ENCODE data around the gene DPEP2.
"Not testable (repeated sequence)": the region's sequence is repeated elsewhere in the genome, so short reads cannot be mapped to it uniquely, and the experiment has no call there.

Gene DPEP2

DNA sequence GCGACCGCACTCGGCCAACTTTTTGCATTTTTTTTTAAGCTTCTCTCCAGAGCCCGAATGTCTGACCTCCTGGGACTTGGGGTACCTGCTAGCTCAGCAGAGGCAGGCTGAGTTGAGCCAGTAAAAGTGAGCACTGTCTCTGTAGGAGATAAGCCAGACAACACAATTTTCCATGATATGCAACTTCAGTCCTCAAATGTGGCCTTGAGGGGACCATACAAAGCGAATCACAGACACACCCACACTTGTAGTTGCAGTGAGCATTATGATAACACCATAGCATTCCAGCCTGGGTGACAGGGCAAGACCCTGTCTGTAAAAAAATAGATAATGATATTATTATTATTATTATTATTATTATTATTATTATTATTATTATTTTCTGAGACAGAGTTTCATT is 2.6 kb downstream of the DPEP2 start:
- H3K36me3 ChIP-seq (ENCODE audit: low read depth), result no peaks in the 10 kb centered on the region
- no peak overlapping the region for H3K27ac ChIP-seq (ENCODE audit: poor library complexity, severe bottlenecking)
- no peaks in the 10 kb centered on the region for H3K9me3 ChIP-seq (ENCODE audit: severe bottlenecking)
- DNase-seq (ENCODE audit: low spot score) (no peak), ATAC-seq (ENCODE audit: low read depth) (no peak)
- H3K27me3 ChIP-seq (ENCODE audit: insufficient read depth, poor library complexity, severe bottlenecking), result no peaks in the 10 kb centered on the region
- no peak overlapping the region for H3K4me3 ChIP-seq (ENCODE audit: severe bottlenecking)
- H3K4me1 ChIP-seq (ENCODE audit: insufficient read depth, poor library complexity, severe bottlenecking), result no peaks in the 10 kb centered on the region
- no peak for TF ChIP-seq CTCF (IDR thresholded peaks at IDR 0.05; ENCODE audit: poor library complexity, severe bottlenecking)

DNA sequence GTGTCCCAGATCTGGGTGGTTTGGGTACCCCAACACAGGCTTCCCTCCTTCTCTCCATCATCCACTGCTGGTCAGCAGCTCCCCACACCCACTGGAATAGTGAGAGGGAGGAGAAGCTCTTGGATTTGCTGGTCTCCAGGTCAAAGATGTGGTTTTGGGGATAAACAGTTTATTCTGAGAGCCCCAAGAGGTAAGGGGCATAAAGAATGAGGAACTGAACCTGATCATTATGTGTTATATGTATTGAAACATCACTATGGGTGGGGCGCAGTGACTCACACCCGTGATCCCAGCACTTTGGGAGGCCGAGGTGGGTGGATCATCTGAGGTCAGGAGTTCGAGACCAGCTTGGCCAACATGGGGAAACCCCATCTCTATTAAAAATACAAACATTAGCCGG is 3.9 kb downstream of the DPEP2 start:
- no peaks in the 10 kb centered on the region for H3K4me1 ChIP-seq (ENCODE audit: insufficient read depth, poor library complexity, severe bottlenecking)
- no peak overlapping the region for H3K27ac ChIP-seq (ENCODE audit: poor library complexity, severe bottlenecking)
- no peak for TF ChIP-seq CTCF (IDR thresholded peaks at IDR 0.05; ENCODE audit: poor library complexity, severe bottlenecking)
- no peaks in the 10 kb centered on the region for H3K36me3 ChIP-seq (ENCODE audit: low read depth)
- no peak overlapping the region for H3K4me3 ChIP-seq (ENCODE audit: severe bottlenecking)
- ATAC-seq (ENCODE audit: low read depth) (no peak), DNase-seq (ENCODE audit: low spot score) (no peak)
- H3K9me3 ChIP-seq (ENCODE audit: severe bottlenecking), result no peaks in the 10 kb centered on the region
- no peaks in the 10 kb centered on the region for H3K27me3 ChIP-seq (ENCODE audit: insufficient read depth, poor library complexity, severe bottlenecking)

GRCh38 chr16:67994040-67994408 is 5.3 kb downstream of the DPEP2 start:
- not testable (repeated sequence) for H3K27ac ChIP-seq (ENCODE audit: poor library complexity, severe bottlenecking); H3K4me1 ChIP-seq (ENCODE audit: insufficient read depth, poor library complexity, severe bottlenecking); DNase-seq (ENCODE audit: low spot score); ATAC-seq (ENCODE audit: low read depth); H3K4me3 ChIP-seq (ENCODE audit: severe bottlenecking); H3K27me3 ChIP-seq (ENCODE audit: insufficient read depth, poor library complexity, severe bottlenecking); H3K36me3 ChIP-seq (ENCODE audit: low read depth); H3K9me3 ChIP-seq (ENCODE audit: severe bottlenecking)

- DNase-seq (ENCODE audit: low spot score), result no peak
- H3K27ac ChIP-seq (ENCODE audit: poor library complexity, severe bottlenecking), result no peak overlapping the region
- TF ChIP-seq CTCF (IDR thresholded peaks at IDR 0.05; ENCODE audit: poor library complexity, severe bottlenecking), result peak; percentile 98
- H3K4me1 ChIP-seq (ENCODE audit: insufficient read depth, poor library complexity, severe bottlenecking), result no peaks in the 10 kb centered on the region
- no peak overlapping the region for H3K4me3 ChIP-seq (ENCODE audit: severe bottlenecking)
- H3K36me3 ChIP-seq (ENCODE audit: low read depth), result no peaks in the 10 kb centered on the region
- H3K27me3 ChIP-seq (ENCODE audit: insufficient read depth, poor library complexity, severe bottlenecking), result no peaks in the 10 kb centered on the region
- no peaks in the 10 kb centered on the region for H3K9me3 ChIP-seq (ENCODE audit: severe bottlenecking)
- ATAC-seq (ENCODE audit: low read depth), result peak; percentile 90
Measured at GRCh38 chr16:67993207-67994039, 5.9 kb downstream of the DPEP2 start.

- TF ChIP-seq CTCF (IDR thresholded peaks at IDR 0.05; ENCODE audit: poor library complexity, severe bottlenecking), result no peak
- Histone ChIP-seq H3K27me3 (ENCODE audit: insufficient read depth, poor library complexity, severe bottlenecking) (no peaks in the 10 kb centered on the region), H3K27ac (ENCODE audit: poor library complexity, severe bottlenecking) (no peak overlapping the region), H3K4me1 (ENCODE audit: insufficient read depth, poor library complexity, severe bottlenecking) (no peaks in the 10 kb centered on the region), H3K9me3 (ENCODE audit: severe bottlenecking) (no peaks in the 10 kb centered on the region), H3K36me3 (ENCODE audit: low read depth) (no peaks in the 10 kb centered on the region), H3K4me3 (ENCODE audit: severe bottlenecking) (no peak overlapping the region)
- no peak for ATAC-seq (ENCODE audit: low read depth)
- no peak for DNase-seq (ENCODE audit: low spot score)
Measured at GRCh38 chr16:67992661-67993206, 6.5 kb downstream of the DPEP2 start.
